Measurements from ENCODE around the gene ZNF423.

- TF ChIP-seq CTCF (IDR thresholded peaks at IDR 0.05; ENCODE audit: low read length) (no peak), EZH2 (IDR thresholded peaks at IDR 0.05; ENCODE audit: borderline replicate concordance, low read length) (no peak)
These were observed 19.7 kb downstream of the ZNF423 start for GRCh38 chr16:49836218-49836617.
